HG03159 (cell line): ENCODE data around the gene CIRBP.
"Not testable (repeated sequence)": the region's sequence is repeated elsewhere in the genome, so short reads cannot be mapped to it uniquely, and the experiment has no call there.

Experiments
- ATAC-seq: cut with Tn5 transposase; IDR thresholded peaks from one replicate; pipeline ENCODE4 v1.9.1; 2021; ENCODE audit warnings: mild to moderate bottlenecking, moderate library complexity; ENCODE audit not compliant: unreplicated experiment

The CIRBP gene

DNA sequence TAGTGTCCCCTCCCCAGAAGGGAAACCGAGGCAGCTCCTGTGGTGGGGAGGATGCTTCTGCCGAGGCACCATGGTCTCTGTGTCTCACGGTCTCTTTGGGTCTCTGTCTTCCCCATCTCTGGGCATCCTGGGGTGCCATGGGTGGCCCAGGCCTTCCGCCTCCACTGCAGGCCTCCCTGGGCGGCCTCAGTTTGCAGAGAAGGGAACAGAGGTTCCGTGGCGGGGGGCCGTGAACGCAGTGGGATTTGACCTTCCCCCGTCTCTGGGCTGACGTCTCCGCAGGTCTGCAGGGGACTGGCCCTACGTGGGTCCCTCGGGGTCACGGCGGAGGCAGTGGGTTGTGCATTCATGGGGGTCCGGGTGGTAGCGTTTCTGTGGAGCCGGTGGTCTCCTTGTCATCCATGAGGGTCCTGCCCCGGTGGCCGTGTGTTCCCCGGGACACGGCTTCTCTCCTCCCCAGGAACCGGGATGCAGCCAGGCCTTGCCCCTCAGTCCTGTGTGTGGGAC is 21.1 kb downstream of the CIRBP start:
- no peak for ATAC-seq

DNA sequence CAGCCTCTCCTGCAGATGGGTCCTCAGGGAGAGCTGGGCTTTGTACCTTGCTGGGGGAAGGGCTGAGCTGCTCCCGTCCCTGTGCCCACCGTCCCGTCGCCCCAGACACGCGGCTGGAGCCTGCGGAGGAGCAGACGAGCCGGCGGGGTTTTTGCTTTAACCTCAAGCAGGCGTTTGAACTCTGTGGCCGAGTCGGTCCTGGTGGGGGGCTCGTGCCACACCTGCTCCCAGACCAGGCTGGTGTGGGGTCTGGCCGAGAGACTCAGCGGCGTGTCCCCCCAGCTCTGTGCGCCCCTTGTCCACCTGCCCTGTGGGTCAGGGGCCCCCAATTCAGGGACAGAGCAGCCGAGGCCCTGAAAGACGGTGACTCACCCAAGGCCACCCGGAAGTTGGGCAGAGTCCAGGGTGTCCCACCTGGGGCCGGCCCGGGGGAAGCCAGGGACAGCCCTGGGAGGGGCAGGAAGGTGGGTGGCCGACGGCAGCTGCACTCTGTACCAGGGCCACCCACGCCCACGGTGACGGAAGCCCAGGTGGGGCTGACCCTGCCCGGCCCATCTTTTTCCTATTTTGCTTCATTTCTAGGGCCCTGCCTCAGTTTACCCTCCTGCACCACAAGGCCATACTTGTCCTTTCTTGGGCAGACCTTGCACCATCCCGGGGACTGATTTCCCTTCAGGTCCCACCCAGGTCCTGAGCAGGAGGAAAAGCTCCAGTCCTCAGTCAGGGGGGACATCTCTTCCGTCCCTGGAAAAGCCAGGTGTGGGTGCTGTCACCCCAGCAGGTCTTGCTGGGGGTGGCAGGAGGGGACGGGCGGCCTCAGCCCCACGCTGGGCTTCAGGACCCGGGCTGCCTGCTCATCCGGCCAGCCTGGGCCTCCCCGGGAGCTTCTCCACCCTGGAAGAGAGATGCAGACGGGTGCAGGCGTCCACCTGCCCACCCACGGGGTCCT is 21.8 kb downstream of the CIRBP start:
- ATAC-seq, result no peak

DNA sequence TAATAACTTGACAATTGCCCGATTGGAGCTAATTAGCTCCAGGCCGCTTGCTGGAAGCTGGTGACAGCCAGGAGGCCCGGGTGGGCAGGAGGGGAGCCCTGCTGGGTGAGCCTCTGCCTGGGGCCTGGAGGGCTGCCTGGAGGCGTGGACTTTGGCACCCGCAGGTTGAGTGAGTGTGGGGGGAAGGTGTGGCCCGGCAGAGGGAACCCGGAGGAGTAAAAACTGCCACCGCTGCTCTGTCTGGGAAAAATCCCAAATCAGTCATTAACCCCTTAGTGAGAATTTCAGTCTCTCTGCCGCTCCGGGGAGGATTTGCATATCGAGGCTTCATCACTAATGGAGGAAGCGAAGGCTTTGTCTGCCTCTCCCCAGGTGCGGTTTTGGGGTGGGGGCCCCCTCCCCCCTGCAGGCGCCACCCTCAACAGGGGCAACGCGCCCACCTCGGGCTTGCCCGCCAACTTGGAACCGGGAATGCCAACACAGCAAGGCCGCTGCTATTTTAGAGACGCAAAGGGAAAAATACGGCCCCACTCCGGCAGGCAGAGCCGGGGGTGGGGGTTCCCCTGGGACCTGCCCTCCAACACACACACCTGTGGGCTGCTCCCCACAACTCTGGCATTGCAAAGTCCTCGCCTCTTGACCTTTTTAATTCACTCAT is 22.8 kb downstream of the CIRBP start:
- no peak for ATAC-seq

DNA sequence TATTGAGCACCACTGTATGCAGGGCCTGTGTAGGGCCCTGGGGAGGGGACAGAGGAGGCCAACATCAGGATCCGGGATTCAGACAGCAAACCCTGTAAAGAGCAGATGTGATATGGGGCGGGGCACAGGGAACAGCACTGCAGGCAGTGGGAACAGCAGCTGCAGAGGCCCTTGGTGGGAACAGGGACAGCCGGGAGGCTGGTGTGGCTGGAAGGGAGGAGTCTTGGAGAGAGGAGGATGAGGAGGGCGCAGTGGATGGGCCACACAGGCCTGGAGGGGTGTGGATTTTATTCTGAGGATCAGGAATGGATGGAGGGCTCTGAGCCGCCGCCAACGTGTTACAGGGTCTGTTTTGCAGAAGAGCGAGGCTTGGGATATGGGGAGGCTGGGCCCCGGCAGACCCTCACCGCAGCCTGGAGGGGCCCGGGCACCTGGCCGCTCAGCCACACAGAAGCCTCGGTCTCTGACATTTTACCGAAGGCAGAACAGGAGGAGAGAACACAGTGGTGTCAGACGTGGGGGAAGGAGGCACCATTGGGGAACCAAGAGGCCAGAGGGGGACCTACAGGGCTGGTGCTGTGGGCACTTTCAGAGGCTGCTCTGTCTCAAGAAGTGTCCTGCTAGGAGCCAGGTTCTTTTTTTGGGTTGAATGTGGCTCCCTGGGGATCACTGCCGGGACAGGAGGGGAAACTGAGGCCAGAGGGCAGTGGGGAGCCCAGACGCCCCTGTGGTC is 23.5 kb downstream of the CIRBP start:
- ATAC-seq, result no peak

DNA sequence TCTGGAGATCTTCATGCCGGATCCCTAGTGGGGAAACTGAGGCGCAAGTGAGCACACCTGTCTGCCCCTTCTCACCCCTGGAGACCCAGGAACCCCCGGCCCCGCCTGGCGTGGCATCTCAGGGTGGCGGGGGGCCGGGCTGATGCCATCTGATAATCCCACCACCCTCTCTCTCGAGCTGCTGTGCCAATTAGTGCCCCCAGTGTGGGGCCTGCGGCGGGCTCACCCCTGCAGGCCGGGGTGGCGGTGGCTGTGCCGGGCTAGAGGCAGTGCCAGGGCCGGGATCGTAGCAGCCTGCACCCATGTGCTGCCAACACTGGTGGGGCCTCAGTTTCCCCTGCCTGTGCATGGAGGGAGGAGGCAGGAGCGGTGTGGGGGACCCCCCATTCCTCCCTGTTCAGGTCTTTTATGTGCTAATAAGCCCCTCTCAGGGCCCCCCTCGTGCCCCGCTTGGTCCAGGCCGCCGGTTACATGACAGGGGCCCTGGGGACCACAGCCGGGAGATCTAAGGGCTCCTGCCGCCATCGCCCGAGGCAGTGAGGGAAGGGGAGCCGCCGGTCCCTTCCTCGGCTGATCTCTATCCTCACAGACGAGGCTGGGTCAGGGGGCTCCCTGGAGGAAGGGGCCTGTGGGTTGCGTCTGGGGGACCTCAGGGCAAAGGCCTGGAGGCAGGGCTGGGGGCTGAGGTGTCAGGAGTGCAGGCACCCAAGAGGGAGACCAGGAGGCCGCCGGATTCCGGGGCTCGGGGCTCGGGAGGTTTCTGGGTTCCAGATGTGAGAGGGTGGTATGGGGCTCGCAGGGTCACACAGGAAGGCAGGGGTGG is 24.9 kb downstream of the CIRBP start:
- no peak for ATAC-seq

DNA sequence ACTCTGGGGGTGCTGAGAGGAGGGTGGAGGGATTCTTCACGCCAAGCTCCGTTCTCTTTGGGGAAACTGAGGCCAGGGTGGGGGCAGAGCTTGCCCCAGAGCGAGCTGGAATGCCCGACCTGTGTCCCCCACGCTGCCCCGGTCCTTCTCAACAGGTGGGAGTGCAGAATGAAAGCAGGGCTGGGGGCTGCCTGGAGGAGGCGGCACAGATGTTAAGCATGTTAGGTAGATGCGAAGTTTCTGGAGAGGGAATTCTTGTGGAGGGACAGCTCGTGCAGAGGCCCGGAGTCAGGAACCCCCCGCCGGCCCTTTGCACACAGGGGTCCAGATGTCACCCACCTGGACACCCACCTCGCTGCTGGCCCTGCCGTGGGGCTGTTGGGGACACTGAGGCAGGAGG is 25.6 kb downstream of the CIRBP start:
- ATAC-seq, result no peak

DNA sequence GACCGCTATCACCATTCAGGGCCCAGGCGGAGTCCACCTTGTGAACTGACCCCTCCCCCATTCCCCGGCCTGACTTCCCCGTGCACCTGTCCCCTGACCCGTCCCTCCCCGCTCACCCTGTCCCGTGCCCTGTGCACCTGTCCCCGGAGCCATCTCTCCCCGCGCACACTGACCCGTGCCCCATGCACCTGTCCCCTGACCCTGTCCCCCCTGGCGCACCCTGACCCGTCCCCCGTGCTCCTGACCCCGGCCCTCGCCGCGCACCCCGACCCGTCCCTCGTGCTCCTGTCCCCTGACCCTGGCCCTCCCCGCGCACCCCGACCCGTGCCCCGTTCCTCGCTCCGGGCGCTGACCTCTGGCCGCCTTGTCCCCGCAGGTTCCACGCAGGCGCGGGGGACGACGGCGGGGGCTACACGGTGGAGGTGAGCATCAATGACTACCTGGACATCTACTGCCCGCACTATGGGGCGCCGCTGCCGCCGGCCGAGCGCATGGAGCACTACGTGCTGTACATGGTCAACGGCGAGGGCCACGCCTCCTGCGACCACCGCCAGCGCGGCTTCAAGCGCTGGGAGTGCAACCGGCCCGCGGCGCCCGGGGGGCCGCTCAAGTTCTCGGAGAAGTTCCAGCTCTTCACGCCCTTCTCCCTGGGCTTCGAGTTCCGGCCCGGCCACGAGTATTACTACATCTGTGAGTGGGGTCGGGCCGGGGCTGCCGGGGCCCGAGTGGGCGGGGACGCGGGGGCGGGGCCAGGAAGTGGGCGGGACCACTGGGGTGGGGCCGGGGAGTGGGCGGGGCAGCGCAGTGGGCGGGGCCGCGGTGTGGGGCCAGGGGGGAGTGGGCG is 26.3 kb downstream of the CIRBP start:
- no peak for ATAC-seq

DNA sequence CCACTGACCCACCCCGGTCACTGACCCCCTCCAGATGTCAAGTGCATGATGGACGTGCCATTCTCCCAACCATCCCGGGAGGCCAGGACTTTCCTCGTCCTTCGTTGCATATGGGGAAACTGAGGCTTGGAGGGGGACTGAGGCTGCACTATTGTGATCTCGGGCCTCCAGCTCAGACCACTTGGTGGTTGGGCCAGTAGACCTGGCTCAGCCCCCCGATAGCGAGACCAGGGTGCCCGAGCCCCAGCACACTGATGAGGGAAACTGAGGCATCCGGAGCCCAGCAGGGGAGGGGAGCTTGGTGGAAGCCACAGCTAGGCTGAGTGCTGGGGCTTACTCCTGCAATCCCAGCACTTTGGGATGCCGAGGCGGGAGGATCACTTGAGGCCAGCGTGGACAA is 26.9 kb downstream of the CIRBP start:
- ATAC-seq, result no peak

DNA sequence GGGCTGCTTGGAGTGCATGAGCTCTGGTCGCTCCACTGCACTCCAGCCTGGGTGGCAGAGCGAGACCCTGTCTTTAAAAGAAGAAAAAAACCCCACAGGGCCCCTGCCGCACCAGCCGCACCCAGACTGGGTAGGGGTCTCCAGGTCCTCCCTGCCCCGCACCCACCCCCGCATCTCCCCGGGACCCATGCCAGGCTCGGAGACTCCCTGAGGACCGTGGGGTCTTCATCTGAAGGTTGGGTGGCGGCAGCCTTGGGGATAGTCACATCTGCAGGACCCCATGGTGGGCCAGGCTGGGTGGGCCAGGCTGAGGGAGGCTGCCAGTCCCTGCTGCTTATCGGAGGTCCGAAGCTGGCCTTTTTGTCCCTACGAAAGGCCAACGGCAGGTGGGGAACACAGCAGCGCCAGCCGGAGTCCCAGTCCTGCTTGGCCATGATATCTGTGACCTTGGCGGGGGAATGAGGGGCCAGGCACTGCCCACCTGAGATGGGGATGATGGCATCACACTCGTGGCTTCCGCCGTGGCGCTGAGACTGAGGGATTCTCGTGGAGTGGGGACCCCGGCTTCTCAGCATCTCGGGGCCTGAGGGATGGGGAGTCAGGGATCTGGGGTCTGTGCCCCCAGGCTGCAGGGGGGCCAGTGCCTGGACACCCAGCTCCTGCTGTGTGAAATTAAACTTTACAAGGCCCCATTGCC is 27.6 kb downstream of the CIRBP start:
- ATAC-seq, result no peak

DNA sequence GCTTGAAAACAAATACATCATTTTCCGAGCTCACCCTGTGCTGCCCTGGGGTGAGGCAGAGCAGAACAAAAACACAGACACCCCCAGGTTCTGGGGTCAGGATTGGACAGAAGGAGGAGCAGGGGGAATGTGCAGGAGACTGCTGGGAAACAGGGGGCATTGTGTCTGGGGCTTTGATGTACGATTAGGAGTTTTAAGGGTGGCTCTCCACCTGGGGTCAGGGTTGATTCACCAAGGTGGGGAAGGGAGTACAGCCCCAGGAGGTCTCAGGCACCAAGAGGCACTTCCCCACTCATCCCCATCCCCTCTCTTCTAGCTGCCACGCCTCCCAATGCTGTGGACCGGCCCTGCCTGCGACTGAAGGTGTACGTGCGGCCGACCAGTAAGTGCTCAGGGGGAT is 29.1 kb downstream of the CIRBP start:
- no peak for ATAC-seq

DNA sequence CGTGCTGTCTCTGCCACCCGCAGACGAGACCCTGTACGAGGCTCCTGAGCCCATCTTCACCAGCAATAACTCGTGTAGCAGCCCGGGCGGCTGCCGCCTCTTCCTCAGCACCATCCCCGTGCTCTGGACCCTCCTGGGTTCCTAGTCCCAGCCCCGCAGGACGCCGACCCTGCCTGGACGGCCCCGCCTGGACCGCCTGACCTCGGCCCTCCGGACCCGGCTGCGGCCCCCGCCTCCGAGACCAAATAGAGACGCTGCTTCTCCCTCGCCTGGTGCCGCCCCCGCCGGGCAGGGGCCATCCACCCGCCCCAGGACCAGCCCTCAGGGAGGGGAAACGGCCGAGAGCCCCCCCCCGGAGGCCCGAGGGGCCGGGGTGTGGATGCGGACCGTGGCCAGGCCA is 30.7 kb downstream of the CIRBP start:
- no peak for ATAC-seq

DNA sequence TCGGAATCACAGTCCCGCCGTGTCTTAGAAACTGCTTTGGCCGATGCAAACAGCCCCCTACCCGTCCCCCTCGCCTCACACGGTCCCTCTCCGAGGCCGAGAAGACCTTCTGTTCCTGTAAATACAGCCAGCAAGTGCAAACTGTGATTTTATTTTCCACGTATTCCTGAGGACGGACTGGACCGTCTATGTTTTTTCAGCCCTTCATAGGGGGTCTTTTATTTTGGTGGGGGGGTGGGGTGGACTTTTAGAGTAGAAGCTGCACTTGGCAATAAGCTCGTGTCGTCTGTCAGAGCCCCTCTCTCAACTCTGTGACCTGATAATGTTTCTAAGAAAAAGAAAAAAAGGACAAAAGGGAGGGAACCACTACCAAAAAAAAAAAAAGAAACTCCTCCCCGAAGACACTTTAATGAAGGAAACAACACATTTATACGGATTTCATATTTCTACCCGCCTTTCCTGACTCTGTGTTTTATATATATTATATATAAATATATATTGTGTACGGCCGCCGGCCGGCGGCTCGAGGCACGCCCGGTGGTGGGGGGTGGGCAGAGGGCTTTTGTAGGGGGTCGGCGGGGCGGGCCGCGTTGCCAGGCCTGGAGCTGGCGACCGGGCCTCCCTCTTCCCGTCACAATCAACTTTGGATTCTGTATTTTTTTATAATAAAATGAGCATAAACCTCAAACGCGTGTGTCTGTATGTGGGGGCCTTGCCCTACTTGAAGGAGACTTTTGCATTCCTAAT is 31.8 kb downstream of the CIRBP start:
- no peak for ATAC-seq

DNA sequence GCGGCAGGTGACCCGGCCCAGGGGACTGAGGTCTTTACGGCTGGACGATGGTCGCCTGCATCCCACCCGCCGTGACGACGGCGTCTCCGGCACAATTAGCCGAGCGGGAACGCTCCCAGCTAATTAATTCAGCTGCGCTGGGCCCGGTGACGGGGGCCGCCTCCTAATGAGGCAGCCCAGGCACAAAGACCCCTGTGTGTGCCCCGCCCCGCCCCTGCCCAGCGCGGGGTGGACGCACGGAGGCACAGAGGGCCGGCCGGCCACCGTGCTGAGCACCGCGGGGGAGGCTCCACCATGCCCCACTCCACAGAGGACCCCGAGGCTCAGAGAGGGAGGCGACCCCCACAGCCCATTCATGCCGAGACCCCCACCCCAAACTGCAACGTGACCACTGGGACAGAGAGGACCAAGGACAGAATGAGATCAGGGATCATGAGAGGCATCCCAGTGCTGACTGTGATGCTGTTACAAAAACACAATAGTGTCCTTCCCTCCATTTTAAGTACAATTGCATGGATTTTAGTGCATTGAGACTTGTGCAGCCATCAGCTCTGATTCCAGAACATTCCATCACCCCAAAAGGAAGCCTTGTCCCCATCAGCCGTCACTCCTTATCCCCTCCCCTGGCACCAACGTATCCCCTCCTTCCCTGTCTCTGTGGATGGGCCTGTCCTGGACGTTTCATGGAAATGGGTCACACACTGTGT is 33.6 kb downstream of the CIRBP start:
- ATAC-seq, result no peak

DNA sequence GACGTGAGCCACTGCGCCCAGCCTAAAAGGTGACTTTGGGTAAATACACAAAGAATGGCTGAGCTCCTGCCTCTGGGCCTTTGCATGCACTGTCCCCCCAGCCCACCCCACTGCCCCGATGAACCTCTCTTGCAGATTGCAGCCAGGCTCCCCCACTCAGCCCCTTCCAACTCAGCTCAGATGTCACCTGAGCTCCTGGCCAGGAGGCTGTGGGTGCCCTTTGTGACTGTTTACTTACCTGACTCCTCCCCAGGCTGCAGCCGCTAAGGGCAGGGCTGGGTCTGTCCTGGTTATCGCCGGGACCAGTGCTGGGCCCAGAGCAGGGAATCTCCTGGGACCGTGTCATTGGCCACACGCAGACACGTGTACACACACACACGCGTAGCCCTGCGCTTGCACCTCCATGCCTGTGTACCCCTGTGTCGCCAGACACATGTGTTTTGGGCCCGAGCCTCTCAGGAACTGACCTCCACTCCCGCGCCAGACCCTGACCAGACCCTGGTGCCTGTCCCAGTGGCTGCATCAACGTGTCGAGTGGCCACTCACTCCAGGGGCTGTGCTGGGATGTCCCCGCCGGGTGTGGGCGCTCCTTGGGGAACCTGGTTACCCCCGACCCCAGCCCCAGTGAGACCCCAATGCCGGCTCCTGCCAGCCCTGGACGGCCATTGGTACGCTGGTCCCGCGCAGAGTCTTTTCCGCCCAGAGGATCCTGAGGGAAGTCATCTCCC is 35.2 kb downstream of the CIRBP start:
- no peak for ATAC-seq

DNA sequence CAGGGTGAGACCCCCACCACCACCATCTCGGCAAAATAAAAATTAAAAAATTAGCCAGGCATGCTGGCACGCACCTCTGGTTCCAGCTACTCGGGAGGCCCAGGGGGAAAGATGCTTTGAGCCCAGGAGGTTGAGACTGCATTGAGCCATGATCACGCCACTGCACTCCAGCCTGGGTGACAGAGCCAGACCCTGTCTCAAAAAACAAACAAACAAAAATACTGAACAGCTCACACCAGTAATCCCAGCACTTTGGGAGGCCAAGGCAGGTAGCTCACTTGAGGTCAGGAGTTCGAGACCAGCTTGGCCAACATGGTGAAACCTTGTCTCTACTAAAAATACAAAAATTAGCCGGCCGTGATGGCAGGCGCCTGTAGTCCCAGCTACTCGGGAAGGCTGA is 36.2 kb downstream of the CIRBP start:
- not testable (repeated sequence) for ATAC-seq

DNA sequence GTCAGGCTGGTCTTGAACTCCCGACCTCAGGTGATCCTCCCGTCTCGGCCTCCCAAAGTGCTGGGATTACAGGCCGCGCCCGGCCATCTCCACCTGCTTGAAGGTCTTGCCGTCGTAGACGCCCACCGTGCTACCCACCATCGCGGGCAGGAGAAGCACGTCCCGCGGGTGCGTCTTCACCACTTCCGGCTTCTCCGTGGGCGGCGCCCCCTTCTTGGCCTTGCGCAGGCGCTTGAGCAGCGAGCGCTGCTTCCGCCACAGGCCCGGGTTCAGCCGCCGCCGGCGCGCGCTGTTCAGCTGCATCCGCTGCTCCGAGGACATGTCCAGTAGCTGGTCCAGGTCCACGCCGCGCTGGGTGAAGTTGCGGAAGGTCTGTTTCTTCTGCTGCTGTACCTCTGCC is 38.2 kb downstream of the CIRBP start:
- no peak for ATAC-seq

DNA sequence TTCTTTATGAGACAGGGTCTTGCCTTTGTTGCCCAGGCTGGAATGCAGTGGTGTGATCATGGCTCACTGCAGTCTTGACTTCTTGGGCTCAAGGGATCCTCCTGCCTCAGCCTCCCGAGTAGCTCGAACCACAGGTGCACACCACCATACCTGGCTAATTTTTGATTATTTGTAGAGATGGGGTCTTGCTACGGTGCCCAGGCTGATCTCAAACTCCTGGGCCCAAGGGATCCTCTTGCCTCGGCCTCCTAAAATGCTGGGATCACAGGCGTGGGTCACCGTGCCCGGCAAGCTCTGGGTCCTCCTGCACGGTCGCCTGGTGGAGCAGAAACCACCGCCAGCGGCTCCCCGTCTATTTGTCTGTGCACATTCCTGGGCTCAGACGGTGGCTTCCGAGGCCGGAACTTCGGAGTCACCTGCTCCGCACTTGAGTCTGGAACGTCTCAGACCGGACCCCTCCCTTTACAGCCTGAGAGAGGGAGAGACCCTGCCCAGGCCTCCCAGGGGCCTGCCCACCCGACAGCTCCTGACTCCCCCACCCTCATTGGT is 38.7 kb downstream of the CIRBP start:
- no peak for ATAC-seq
